ENCODE measurements around the gene TSPAN13. TPM values are rescaled to one million over a fixed set of nuclear protein-coding genes. Genes with fewer than 3 reads are reported as not detected.

Gene TSPAN13
- total RNA-seq, 3 donors from 2014 or later, result 10.2 to 73.8 (median 42.6) TPM

- TF ChIP-seq POLR2AphosphoS5 (IDR thresholded peaks at IDR 0.05), result no peak
- TF ChIP-seq POLR2A (IDR thresholded peaks at IDR 0.05), result no peak
- no peak for TF ChIP-seq CTCF (IDR thresholded peaks at IDR 0.05)
- Histone ChIP-seq H3K4me3 (no peak overlapping the region), H3K36me3 (no peaks in the 10 kb centered on the region), H3K9me3 (no peaks in the 10 kb centered on the region), H3K4me1 (no peaks in the 10 kb centered on the region), H3K27ac (no peak overlapping the region), H3K27me3 (no peaks in the 10 kb centered on the region)
- intact Hi-C loops (cut with DNase I; ENCODE audit: low total_unique reads), result no loop called here
- DNase-seq (ENCODE audit: low spot score in 2 of 2), result no peak
Measured at GRCh38 chr7:16712916-16713315, 40.6 kb upstream of the TSPAN13 start.

DNA sequence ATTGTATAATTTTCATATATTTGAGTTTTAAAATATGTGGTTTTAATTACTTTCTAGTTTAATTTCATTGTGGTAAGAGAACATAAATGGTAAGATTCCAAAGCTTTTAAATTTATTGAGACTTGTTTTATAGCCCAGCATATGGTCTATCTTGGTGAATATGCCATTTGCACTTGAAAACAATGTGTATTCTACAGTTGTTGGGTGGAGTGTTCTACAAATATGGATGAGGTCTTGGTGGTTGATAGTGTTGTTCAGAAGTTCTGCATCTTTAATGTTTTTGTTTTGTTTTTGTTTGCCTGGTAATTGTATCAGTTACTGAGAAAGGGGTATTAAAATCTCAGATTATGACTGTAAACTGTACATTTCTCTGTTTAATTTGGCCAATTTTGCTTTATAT lies 37.6 kb upstream of the TSPAN13 start:
- DNase-seq (ENCODE audit: low spot score in 2 of 2), result no peak
- Histone ChIP-seq H3K36me3 (no peaks in the 10 kb centered on the region), H3K9me3 (no peaks in the 10 kb centered on the region), H3K4me1 (no peaks in the 10 kb centered on the region), H3K4me3 (no peak overlapping the region), H3K27me3 (no peaks in the 10 kb centered on the region), H3K27ac (no peak overlapping the region)
- intact Hi-C loops (cut with DNase I; ENCODE audit: low total_unique reads), result no loop called here
- TF ChIP-seq POLR2AphosphoS5 (IDR thresholded peaks at IDR 0.05) (no peak), POLR2A (IDR thresholded peaks at IDR 0.05) (no peak), CTCF (IDR thresholded peaks at IDR 0.05) (no peak)

DNA sequence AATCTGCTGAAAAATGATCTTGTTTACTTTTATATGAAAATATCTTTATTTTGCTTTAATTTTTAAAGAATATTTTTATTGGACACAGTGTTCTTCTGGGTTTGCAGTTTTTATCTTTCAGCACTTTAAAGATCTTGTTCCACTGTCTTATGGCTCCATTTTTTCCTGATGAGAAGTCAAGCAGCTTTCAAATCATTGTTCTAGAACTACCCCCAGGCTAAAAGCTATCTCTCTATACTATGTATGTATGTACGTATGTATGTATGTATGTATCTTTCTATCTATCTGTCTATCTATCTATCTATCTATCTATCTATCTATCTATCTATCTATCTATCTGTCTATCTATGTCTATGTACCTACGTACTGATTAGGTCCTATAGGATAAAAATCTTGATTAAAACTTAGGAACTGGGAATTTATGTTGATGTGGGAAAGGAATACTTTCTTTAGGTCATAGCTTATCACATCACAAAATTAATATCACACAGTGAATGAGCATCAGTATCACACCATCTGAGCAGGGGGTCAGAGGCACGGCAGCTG lies 35.4 kb upstream of the TSPAN13 start:
- no peak for DNase-seq (ENCODE audit: low spot score in 2 of 2)
- Histone ChIP-seq H3K36me3 (no peaks in the 10 kb centered on the region), H3K27me3 (no peaks in the 10 kb centered on the region), H3K4me1 (no peaks in the 10 kb centered on the region), H3K9me3 (no peaks in the 10 kb centered on the region), H3K27ac (no peak overlapping the region), H3K4me3 (no peak overlapping the region)
- TF ChIP-seq CTCF (IDR thresholded peaks at IDR 0.05) (no peak), POLR2AphosphoS5 (IDR thresholded peaks at IDR 0.05) (no peak), POLR2A (IDR thresholded peaks at IDR 0.05) (no peak)
- intact Hi-C loops (cut with DNase I; ENCODE audit: low total_unique reads), result no loop called here

DNA sequence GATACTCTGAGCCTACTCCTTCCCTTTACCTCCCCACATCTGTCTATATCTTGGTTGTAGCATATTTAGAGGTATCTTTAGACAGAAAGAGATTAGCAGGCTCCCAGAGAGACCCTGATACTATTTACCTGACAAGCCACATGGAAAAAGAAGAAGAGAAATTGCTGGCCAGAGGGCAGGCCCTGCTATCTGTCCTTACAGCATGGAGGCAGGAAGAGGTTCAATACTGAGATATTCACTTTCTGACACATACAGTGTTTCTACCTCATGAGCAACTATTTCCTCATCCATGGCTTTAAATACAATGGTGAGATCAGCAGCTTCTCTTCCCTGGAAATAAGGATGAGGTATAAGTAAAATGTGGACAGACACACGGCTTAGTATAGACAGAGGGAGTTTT lies 33.9 kb upstream of the TSPAN13 start:
- Histone ChIP-seq H3K4me3 (no peak overlapping the region), H3K27me3 (no peaks in the 10 kb centered on the region)

DNA sequence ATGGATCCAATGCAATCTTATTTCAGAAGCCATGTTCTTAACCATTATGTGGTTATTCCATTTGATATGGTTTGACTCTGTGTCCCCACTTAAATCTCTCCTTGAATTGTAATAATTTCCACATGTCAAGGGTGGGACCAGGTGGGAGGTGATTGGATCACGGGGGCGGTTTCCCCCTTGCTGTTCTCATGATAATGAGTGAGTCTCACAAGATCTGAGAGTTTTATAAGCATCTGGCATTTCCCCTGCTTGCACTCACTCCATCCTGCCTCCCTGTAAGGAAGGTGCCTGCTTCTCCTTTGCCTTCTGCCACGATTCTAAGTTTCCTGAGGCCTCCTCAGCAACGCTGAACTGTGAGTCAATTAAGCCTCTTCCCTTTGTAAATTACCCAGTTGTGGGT lies 32.0 kb upstream of the TSPAN13 start:
- intact Hi-C loops (cut with DNase I; ENCODE audit: low total_unique reads), result no loop called here
- H3K27me3 ChIP-seq, result no peaks in the 10 kb centered on the region
- no peak for DNase-seq (ENCODE audit: low spot score in 2 of 2)
- H3K4me1 ChIP-seq, result no peaks in the 10 kb centered on the region
- H3K4me3 ChIP-seq, result no peak overlapping the region
- H3K36me3 ChIP-seq, result no peaks in the 10 kb centered on the region
- no peak overlapping the region for H3K27ac ChIP-seq
- TF ChIP-seq POLR2AphosphoS5 (IDR thresholded peaks at IDR 0.05) (no peak), CTCF (IDR thresholded peaks at IDR 0.05) (no peak), POLR2A (IDR thresholded peaks at IDR 0.05) (no peak)
- no peaks in the 10 kb centered on the region for H3K9me3 ChIP-seq

More for the DNA sequence above, 33.9 kb upstream of the TSPAN13 start:
- Histone ChIP-seq H3K4me1 (no peaks in the 10 kb centered on the region), H3K27ac (no peak overlapping the region), H3K9me3 (no peaks in the 10 kb centered on the region), H3K36me3 (no peaks in the 10 kb centered on the region)
- TF ChIP-seq CTCF (IDR thresholded peaks at IDR 0.05), result no peak
- no peak for DNase-seq (ENCODE audit: low spot score in 2 of 2)
- intact Hi-C loops (cut with DNase I; ENCODE audit: low total_unique reads), result no loop called here
